Tibial nerve (tissue), 4 donors: ENCODE results near the gene PSD2. TPM values are rescaled to one million over a fixed set of nuclear protein-coding genes. Genes with fewer than 3 reads are reported as not detected.
A peak's percentile ranks its signal among the peaks of the same experiment; 100 is the strongest.

Experiments
- DNase-seq, 2 donors: peaks; one replicate each; pipeline ENCODE4 v3.0.0-alpha.2; 2019; ENCODE audit warnings: low spot score in 2 of 2
- H3K27ac ChIP-seq, 4 donors: fragments of 200-600 bp; sonication (generic) in 3 of 4; one replicate each; pipeline ENCODE4 v1.5.1; 2017 to 2019; ENCODE audit warnings: mild to moderate bottlenecking in 1 of 4
- H3K27me3 ChIP-seq, 2 donors: fragments of 200-600 bp; sonication (generic) in 1 of 2; one replicate each; pipeline versions ENCODE4 v1.5.1 to v1.6.0; 2017 to 2019
- H3K36me3 ChIP-seq, 3 donors: fragments of 200-600 bp; sonication (generic); one replicate each; pipeline ENCODE4 v1.5.1; 2018 to 2019
- H3K4me1 ChIP-seq, 4 donors: fragments of 200-600 bp; sonication (generic) in 3 of 4; one replicate each; pipeline ENCODE4 v1.5.1; 2017 to 2019
- H3K4me3 ChIP-seq, 4 donors: fragments of 200-600 bp; sonication (generic) in 3 of 4; one replicate each; pipeline ENCODE4 v1.5.1; 2017 to 2019; ENCODE audit warnings: mild to moderate bottlenecking in 1 of 4, moderate library complexity in 1 of 4
- H3K9me3 ChIP-seq, 4 donors: fragments of 200-600 bp; sonication (generic) in 3 of 4; one replicate each; pipeline ENCODE4 v1.5.1; 2017 to 2019
- CTCF ChIP-seq, 5 experiments: fragments of 200-600 bp in 3 of 5; fragments of 450-650 bp in 2 of 5; sonication (generic) in 3 of 5; IDR thresholded peaks; one replicate each; pipeline ENCODE4 v1.5.1; 2016 to 2019; ENCODE audit warnings: antibody characterized with exemption in 5 of 5, mild to moderate bottlenecking in 3 of 5, moderate library complexity in 2 of 5
- EP300 ChIP-seq, 2 donors: sonication (generic); formaldehyde crosslinking; IDR thresholded peaks; one replicate each; pipeline ENCODE4 v1.6.1; 2017; ENCODE audit warnings: antibody characterized with exemption in 2 of 2, mild to moderate bottlenecking in 1 of 2
- POLR2A ChIP-seq, 2 donors: fragments of 450-650 bp; IDR thresholded peaks; one replicate each; pipeline ENCODE4 v1.6.1; 2017; ENCODE audit warnings: antibody characterized with exemption in 2 of 2, mild to moderate bottlenecking in 2 of 2, moderate library complexity in 2 of 2
- WGBS, 2 donors: methylation state at CpG; one replicate each; pipeline ENCODE4 v1.1.5; 2018; 5-methylcytosine and 5-hydroxymethylcytosine counted together
- total RNA-seq, 4 donors: library from RNA; depleted of rRNA; stranded (reverse); fragments of >200 nt; gene quantifications; one replicate each; pipeline ENCODE4 v1.1.0, GENCODE V29; 2016

Gene PSD2
- total RNA-seq, 4 donors from 2014 or later, result under 0.01 to 0.30 (median 0.21) TPM; not detected in 1

- no peak for DNase-seq
- peaks cover 0 to 11% of the 10 kb centered on the region in 2 donors for H3K27me3 ChIP-seq
- H3K4me1 ChIP-seq, result peaks cover 0 to 18% (median 0%) of the 10 kb centered on the region in 4 donors
- H3K9me3 ChIP-seq, result no peaks in the 10 kb centered on the region
- TF ChIP-seq CTCF (IDR thresholded peaks at IDR 0.05) (peak in 1 of 5 experiments; percentile 38), POLR2A (IDR thresholded peaks at IDR 0.05) (no peak)
- 1 to 5% methylated on average over 17 to 32 of the region's 107 CpGs for WGBS, 2 donors
- peak overlapping the region in 3 of 4 donors; percentile 59 to 80 (median 71) for H3K27ac ChIP-seq
- peak overlapping the region; percentile 51 to 75 (median 69) for H3K4me3 ChIP-seq
- H3K36me3 ChIP-seq, result peaks cover 0 to 17% (median 0%) of the 10 kb centered on the region in 3 donors
Observed at GRCh38 chr5:139847790-139848507, 52.3 kb downstream of the PSD2 start.

DNA sequence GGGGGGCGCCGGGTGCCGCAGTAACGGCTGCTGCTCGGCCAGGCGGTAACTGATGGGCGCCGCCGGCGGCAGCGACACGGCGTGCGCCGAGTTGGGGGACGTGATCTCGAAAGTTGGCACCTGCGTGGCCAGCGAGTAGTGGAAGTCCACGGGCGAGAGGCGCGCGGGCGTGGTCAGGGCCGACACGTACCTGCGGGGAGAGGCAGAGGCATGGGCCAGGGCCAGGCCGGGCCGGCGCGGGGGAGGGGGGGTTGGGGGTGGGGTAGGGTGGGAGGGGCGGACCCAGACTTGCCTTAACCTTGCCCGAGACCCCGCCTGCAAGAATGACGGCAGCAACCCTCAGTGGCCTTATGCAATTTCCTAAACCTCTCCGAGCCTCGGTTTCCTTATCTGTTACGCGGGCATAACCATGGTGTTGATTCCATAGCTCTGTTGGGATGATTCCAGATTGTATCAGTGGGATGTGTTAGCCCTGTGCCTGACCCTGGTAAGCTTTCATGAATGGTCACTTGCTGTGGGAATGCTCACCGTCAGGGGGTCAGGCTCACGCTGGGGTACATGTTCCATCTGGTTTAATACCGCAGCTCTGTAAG is 53.0 kb downstream of the PSD2 start:
- H3K4me3 ChIP-seq, result peak overlapping the region; percentile 37 to 75 (median 69)
- peaks cover 0 to 11% of the 10 kb centered on the region in 2 donors for H3K27me3 ChIP-seq
- H3K4me1 ChIP-seq, result peaks cover 0 to 18% (median 0%) of the 10 kb centered on the region in 4 donors
- H3K27ac ChIP-seq, result peak overlapping the region in 3 of 4 donors; percentile 50 to 80 (median 71)
- WGBS, 2 donors, result 23 to 25% methylated on average over 21 to 22 of the region's 43 CpGs
- H3K9me3 ChIP-seq, result no peaks in the 10 kb centered on the region
- DNase-seq, result no peak
- TF ChIP-seq POLR2A (IDR thresholded peaks at IDR 0.05) (no peak), EP300 (IDR thresholded peaks at IDR 0.05) (no peak), CTCF (IDR thresholded peaks at IDR 0.05) (no peak)
- H3K36me3 ChIP-seq, result peaks cover 0 to 19% (median 0%) of the 10 kb centered on the region in 3 donors

GRCh38 chr5:139849501-139849900 is 53.9 kb downstream of the PSD2 start:
- H3K4me3 ChIP-seq, result no peak overlapping the region
- peaks cover 0 to 19% (median 0%) of the 10 kb centered on the region in 3 donors for H3K36me3 ChIP-seq
- peaks cover 0 to 11% of the 10 kb centered on the region in 2 donors for H3K27me3 ChIP-seq
- H3K27ac ChIP-seq, result no peak overlapping the region
- TF ChIP-seq POLR2A (IDR thresholded peaks at IDR 0.05) (no peak), CTCF (IDR thresholded peaks at IDR 0.05) (no peak), EP300 (IDR thresholded peaks at IDR 0.05) (no peak)
- WGBS, 2 donors, result 74 to 76% methylated on average over 7 of the region's 7 CpGs
- DNase-seq, result no peak
- no peaks in the 10 kb centered on the region for H3K9me3 ChIP-seq
- H3K4me1 ChIP-seq, result peaks cover 0 to 18% (median 0%) of the 10 kb centered on the region in 4 donors

- no peak for DNase-seq
- TF ChIP-seq POLR2A (IDR thresholded peaks at IDR 0.05) (no peak), CTCF (IDR thresholded peaks at IDR 0.05) (no peak), EP300 (IDR thresholded peaks at IDR 0.05) (no peak)
- no peak overlapping the region for H3K27ac ChIP-seq
- peaks cover 0 to 11% of the 10 kb centered on the region in 2 donors for H3K27me3 ChIP-seq
- H3K4me1 ChIP-seq, result peaks cover 0 to 18% (median 0%) of the 10 kb centered on the region in 4 donors
- 66 to 82% methylated on average over 2 of the region's 2 CpGs for WGBS, 2 donors
- H3K9me3 ChIP-seq, result no peaks in the 10 kb centered on the region
- H3K4me3 ChIP-seq, result no peak overlapping the region
- H3K36me3 ChIP-seq, result peaks cover 0 to 19% (median 0%) of the 10 kb centered on the region in 3 donors
Observed at GRCh38 chr5:139849942-139850341, 54.3 kb downstream of the PSD2 start.
